ENCODE data around the gene RARRES2. TPM values are rescaled to one million over a fixed set of nuclear protein-coding genes. Genes with fewer than 3 reads are reported as not detected.
A peak's percentile ranks its signal among the peaks of the same experiment; 100 is the strongest.

Gene RARRES2
- total RNA-seq, 1 experiment from 2014 or later: 60.9 TPM

DNA sequence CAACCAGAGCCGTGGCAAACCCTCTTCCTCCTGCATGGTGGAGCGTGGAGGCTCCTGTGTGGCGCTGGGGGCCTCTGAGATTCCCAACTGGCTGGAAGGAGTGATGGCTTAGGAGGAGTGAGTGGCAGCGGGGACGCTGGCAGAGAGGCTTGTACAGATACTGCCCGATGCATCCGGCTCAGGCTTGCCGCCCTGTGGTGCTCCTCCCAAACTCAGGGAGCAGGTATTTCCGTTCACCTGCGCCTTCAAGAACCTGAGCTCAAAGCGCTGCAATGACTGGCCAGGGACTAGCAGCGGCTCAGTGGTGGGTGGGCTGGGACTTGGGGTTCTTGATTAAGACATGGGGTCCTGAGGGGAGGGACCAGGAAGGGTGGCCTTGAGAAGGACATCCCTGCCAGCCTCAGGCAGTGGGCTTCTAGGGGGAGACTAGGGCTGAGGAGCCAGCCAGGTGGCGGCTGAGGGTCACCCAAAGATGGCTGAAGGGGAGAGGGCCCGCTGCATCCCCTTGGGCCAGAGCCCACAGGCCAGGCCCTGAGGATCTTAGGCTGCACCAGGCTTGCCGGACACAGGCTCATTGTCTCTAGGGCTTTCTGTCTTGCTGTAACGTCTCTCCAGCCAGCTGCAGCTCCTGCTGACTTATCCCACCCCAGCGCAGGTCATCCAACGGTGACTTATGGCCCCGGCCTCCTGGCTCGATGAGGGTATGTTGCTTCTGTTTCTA, 40.9 kb upstream of the RARRES2 start:
- no peaks in the 10 kb centered on the region for H3K27me3 Mint-ChIP-seq (ENCODE audit: low read depth)
- DNase-seq: no peak
- Histone ChIP-seq H3K14ac (ENCODE audit: insufficient read depth, low read length) (no peak overlapping the region), H3K27ac (ENCODE audit: insufficient read length, low read depth, low read length) (no peak overlapping the region), H3K56ac (ENCODE audit: insufficient read length, low read depth, low read length) (no peak overlapping the region), H3K4ac (ENCODE audit: low read depth, low read length) (no peak overlapping the region), H4K8ac (replicated peaks; ENCODE audit: insufficient read length, low read depth, low read length) (no peak overlapping the region), H3K4me2 (ENCODE audit: insufficient read depth, insufficient read length, low read length) (no peak overlapping the region), H3K23ac (ENCODE audit: insufficient read length, low read depth, low read length) (no peak overlapping the region), H2BK20ac (ENCODE audit: low read depth, low read length, poor library complexity, severe bottlenecking) (no peak overlapping the region), H4K5ac (ENCODE audit: insufficient read length, low read depth, low read length) (no peak overlapping the region), H3T11ph (ENCODE audit: low read length) (no peak overlapping the region), H2AK5ac (ENCODE audit: insufficient read length, low read length) (no peak overlapping the region), H3K4me1 (ENCODE audit: insufficient read depth, low read length) (peaks cover 16% of the 10 kb centered on the region), H3K18ac (ENCODE audit: insufficient read length, low read depth, low read length) (no peak overlapping the region), H3K9me3 (ENCODE audit: control insufficient read depth, low read depth, low read length) (no peaks in the 10 kb centered on the region), H3K79me1 (ENCODE audit: insufficient read depth, low read depth, low read length, poor library complexity, severe bottlenecking) (no peaks in the 10 kb centered on the region), H2BK5ac (ENCODE audit: insufficient read length, low read length) (no peak overlapping the region), H3K23me2 (ENCODE audit: insufficient read length, low read depth, low read length, poor library complexity, severe bottlenecking) (peaks cover 11% of the 10 kb centered on the region), H2AFZ (ENCODE audit: low read length) (no peak overlapping the region), H3K27me3 (ENCODE audit: insufficient read depth, low read length) (no peaks in the 10 kb centered on the region), H2BK12ac (ENCODE audit: insufficient read length, low read depth, low read length) (no peak overlapping the region), H3K79me2 (ENCODE audit: insufficient read depth, low read length) (peaks cover 9% of the 10 kb centered on the region; the same call in 1 of the 2 replicates), H2BK15ac (ENCODE audit: low read depth, low read length) (no peak overlapping the region), H4K91ac (ENCODE audit: insufficient read length, low read depth, low read length) (no peak overlapping the region), H2BK120ac (ENCODE audit: low read depth, low read length, poor library complexity, severe bottlenecking) (no peak overlapping the region), H3K9ac (ENCODE audit: extremely low read depth, insufficient read length, low read length) (no peak overlapping the region), H4K20me1 (ENCODE audit: control insufficient read depth, insufficient read depth, insufficient read length) (no peaks in the 10 kb centered on the region)
- TF ChIP-seq, protein P1, sequence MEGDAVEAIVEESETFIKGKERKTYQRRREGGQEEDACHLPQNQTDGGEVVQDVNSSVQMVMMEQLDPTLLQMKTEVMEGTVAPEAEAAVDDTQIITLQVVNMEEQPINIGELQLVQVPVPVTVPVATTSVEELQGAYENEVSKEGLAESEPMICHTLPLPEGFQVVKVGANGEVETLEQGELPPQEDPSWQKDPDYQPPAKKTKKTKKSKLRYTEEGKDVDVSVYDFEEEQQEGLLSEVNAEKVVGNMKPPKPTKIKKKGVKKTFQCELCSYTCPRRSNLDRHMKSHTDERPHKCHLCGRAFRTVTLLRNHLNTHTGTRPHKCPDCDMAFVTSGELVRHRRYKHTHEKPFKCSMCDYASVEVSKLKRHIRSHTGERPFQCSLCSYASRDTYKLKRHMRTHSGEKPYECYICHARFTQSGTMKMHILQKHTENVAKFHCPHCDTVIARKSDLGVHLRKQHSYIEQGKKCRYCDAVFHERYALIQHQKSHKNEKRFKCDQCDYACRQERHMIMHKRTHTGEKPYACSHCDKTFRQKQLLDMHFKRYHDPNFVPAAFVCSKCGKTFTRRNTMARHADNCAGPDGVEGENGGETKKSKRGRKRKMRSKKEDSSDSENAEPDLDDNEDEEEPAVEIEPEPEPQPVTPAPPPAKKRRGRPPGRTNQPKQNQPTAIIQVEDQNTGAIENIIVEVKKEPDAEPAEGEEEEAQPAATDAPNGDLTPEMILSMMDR (conservative IDR thresholded peaks at IDR 0.05): no peak
- no peaks in the 10 kb centered on the region for H3K9me3 Mint-ChIP-seq
- no CpG with 5 or more reads among the region's 20 CpGs for WGBS (ENCODE audit: extremely low coverage, insufficient read length, low lambda C conversion rate)
- H3K27ac Mint-ChIP-seq: peak overlapping the region; percentile 57 to 98 (median 98)
- H3K36me3 Mint-ChIP-seq (ENCODE audit: insufficient read depth in 1 of 3, low read depth in 3 of 3): peaks cover 10 to 25% (median 13%) of the 10 kb centered on the region in 3 experiments; a peak in 6 of 7 replicates
- H3K4me1 Mint-ChIP-seq: peaks cover 74 to 85% of the 10 kb centered on the region in 2 experiments
- H3K4me3 Mint-ChIP-seq: peak overlapping the region in 1 of 2 experiments; percentile 63; a peak in 2 of 5 replicates
